ENCODE results near the gene MTAP. TPM values are rescaled to one million over a fixed set of nuclear protein-coding genes. Genes with fewer than 3 reads are reported as not detected.

MTAP gene
- total and polyA plus RNA-seq, 11 donors: 5.4 to 27.3 (median 18.1) TPM

- peak in 1 of 5 donors; percentile 31 for DNase-seq
- H3K36me3 ChIP-seq: peaks cover 0 to 61% (median 44%) of the 10 kb centered on the region in 9 donors
- WGBS, 4 donors: 50 to 86% (median 73%) methylated on average over 2 to 3 of the region's 3 CpGs
- H3K27me3 ChIP-seq: no peaks in the 10 kb centered on the region
- H3K27ac ChIP-seq: no peak overlapping the region
- intact Hi-C loops (cut with DNase I): loop anchor here in 7 of 10 donors (5.0 to 10.0 kb wide), 10 partner anchors 58 to 638 kb away; partner anchors contain the start of genes CDKN2B (in 3 of the 7), DMRTA1 (in 2 of the 7), CDKN2A (in 1 of the 7) and CDKN2B-AS1 (in 1 of the 7)
- TF ChIP-seq POLR2A (IDR thresholded peaks at IDR 0.05) (no peak), CTCF (IDR thresholded peaks at IDR 0.05) (no peak)
- no peak overlapping the region for H3K4me3 ChIP-seq
- ATAC-seq: peak in 2 of 4 donors; percentile 42 to 83
- H3K4me1 ChIP-seq: peaks cover 0 to 26% (median 17%) of the 10 kb centered on the region in 12 donors
- peaks cover 0 to 4% (median 0%) of the 10 kb centered on the region in 12 donors for H3K9me3 ChIP-seq
These were observed 14.7 kb downstream of the MTAP start for GRCh38 chr9:21817176-21817575.

GRCh38 chr9:21825637-21826036, 23.2 kb downstream of the MTAP start:
- DNase-seq: no peak
- Histone ChIP-seq H3K36me3 (peaks cover 0 to 83% (median 50%) of the 10 kb centered on the region in 9 donors), H3K4me1 (peaks cover 0 to under 1% (median 0%) of the 10 kb centered on the region in 12 donors), H3K27ac (no peak overlapping the region), H3K4me3 (no peak overlapping the region), H3K9me3 (peaks cover 0 to 10% (median 0%) of the 10 kb centered on the region in 12 donors), H3K27me3 (no peaks in the 10 kb centered on the region)
- TF ChIP-seq POLR2A (IDR thresholded peaks at IDR 0.05) (no peak), CTCF (IDR thresholded peaks at IDR 0.05) (no peak)
- 94 to 98% (median 97%) methylated on average over 2 of the region's 2 CpGs for WGBS, 4 donors
- no peak for ATAC-seq
- intact Hi-C loops (cut with DNase I): no loop called here

- intact Hi-C loops (cut with DNase I): no loop called here
- no peak overlapping the region for H3K4me3 ChIP-seq
- TF ChIP-seq CTCF (IDR thresholded peaks at IDR 0.05) (no peak), POLR2A (IDR thresholded peaks at IDR 0.05) (no peak)
- H3K36me3 ChIP-seq: peaks cover 0 to 89% (median 52%) of the 10 kb centered on the region in 9 donors
- no peak for ATAC-seq
- no peak for DNase-seq
- H3K27ac ChIP-seq: no peak overlapping the region
- WGBS, 4 donors: 76 to 86% (median 83%) methylated on average over 3 of the region's 3 CpGs
- H3K9me3 ChIP-seq: peaks cover 0 to 8% (median 0%) of the 10 kb centered on the region in 12 donors
- H3K4me1 ChIP-seq: peaks cover 0 to 30% (median 3%) of the 10 kb centered on the region in 12 donors
- no peaks in the 10 kb centered on the region for H3K27me3 ChIP-seq
These were observed 26.5 kb downstream of the MTAP start for GRCh38 chr9:21828853-21829410.

- Histone ChIP-seq H3K36me3 (peaks cover 0 to 89% (median 56%) of the 10 kb centered on the region in 9 donors), H3K9me3 (no peaks in the 10 kb centered on the region), H3K27ac (no peak overlapping the region), H3K4me3 (no peak overlapping the region), H3K4me1 (peaks cover 0 to 30% (median 3%) of the 10 kb centered on the region in 12 donors), H3K27me3 (no peaks in the 10 kb centered on the region)
- WGBS, 4 donors: 90 to 97% (median 93%) methylated on average over 3 of the region's 3 CpGs
- DNase-seq (no peak), ATAC-seq (no peak)
- intact Hi-C loops (cut with DNase I): loop anchor here in 3 of 10 donors (10.0 kb wide), 3 partner anchors 54 to 604 kb away; no protein-coding TSS in a partner anchor
- TF ChIP-seq POLR2A (IDR thresholded peaks at IDR 0.05) (no peak), CTCF (IDR thresholded peaks at IDR 0.05) (no peak)
These were observed 28.2 kb downstream of the MTAP start for GRCh38 chr9:21830589-21830988.
